Esophagus squamous epithelium (tissue), 5 donors: ENCODE data around the gene PLCB4. TPM values are rescaled to one million over a fixed set of nuclear protein-coding genes. Genes with fewer than 3 reads are reported as not detected.

ENCODE experiments used
- DNase-seq: peaks from one replicate; lab custom pipeline; 2025; lab: John Stamatoyannopoulos, UW
- H3K27ac ChIP-seq, 4 donors: fragments of 200-600 bp; sonication (generic); one replicate each; pipeline ENCODE4 v1.5.1; 2016 to 2019; ENCODE audit warnings: mild to moderate bottlenecking in 1 of 4
- H3K27me3 ChIP-seq, 4 donors: fragments of 200-600 bp; sonication (generic); 1 replicate in 3 of 4; 2 replicates in 1 of 4; pipeline versions ENCODE4 v1.5.1 to v1.6.0; 2017 to 2021; ENCODE audit warnings: antibody characterized with exemption in 1 of 4
- H3K36me3 ChIP-seq, 3 donors: fragments of 200-600 bp; sonication (generic); one replicate each; pipeline ENCODE4 v1.5.1; 2016 to 2019
- H3K4me1 ChIP-seq, 3 donors: fragments of 200-600 bp; sonication (generic); one replicate each; pipeline ENCODE4 v1.5.1; 2017 to 2019
- H3K4me3 ChIP-seq, 4 donors: fragments of 200-600 bp; sonication (generic); 1 replicate in 3 of 4; 2 replicates in 1 of 4; pipeline ENCODE4 v1.5.1; 2016 to 2019; ENCODE audit warnings: mild to moderate bottlenecking in 2 of 4, moderate library complexity in 1 of 4
- H3K9me3 ChIP-seq, 3 donors: fragments of 200-600 bp; sonication (generic); one replicate each; pipeline ENCODE4 v1.5.1; 2016 to 2019
- CTCF ChIP-seq, 6 experiments: fragments of 450-650 bp in 4 of 6; fragments of 200-600 bp in 2 of 6; sonication (generic) in 2 of 6; IDR thresholded peaks; one replicate each; pipeline ENCODE4 v1.5.1; 2016 to 2019; ENCODE audit warnings: antibody characterized with exemption in 6 of 6, mild to moderate bottlenecking in 4 of 6, moderate library complexity in 4 of 6
- POLR2A ChIP-seq, 4 donors: fragments of 450-650 bp; IDR thresholded peaks; one replicate each; pipeline ENCODE4 v1.6.1; 2017; ENCODE audit warnings: antibody characterized with exemption in 4 of 4, mild to moderate bottlenecking in 4 of 4, moderate library complexity in 3 of 4
- WGBS, 2 donors: methylation state at CpG; one replicate each; pipeline ENCODE4 v1.1.5; 2018; 5-methylcytosine and 5-hydroxymethylcytosine counted together
- intact Hi-C: fragments of 100-400 bp; cut with DNase I; formaldehyde crosslinking; loops from one replicate; pipeline ENCODE4 v1.15.0; 2022
- total RNA-seq, 4 donors: library from RNA; depleted of rRNA; stranded (reverse); fragments of >200 nt; gene quantifications; one replicate each; pipeline ENCODE4 v1.1.0, GENCODE V29; 2016
- donor health status: DM: yes; HTN: yes; CAD: no.

Gene PLCB4
- total RNA-seq, 4 donors from 2014 or later, result 1.1 to 13.7 (median 2.8) TPM

- intact Hi-C loops, result no loop called here
- no peak for DNase-seq
- H3K36me3 ChIP-seq, result no peaks in the 10 kb centered on the region
- H3K27me3 ChIP-seq, result no peaks in the 10 kb centered on the region
- TF ChIP-seq POLR2A (IDR thresholded peaks at IDR 0.05), result no peak
- no peaks in the 10 kb centered on the region for H3K4me1 ChIP-seq
- H3K27ac ChIP-seq, result no peak overlapping the region
- WGBS, 2 donors, result 78 to 86% methylated on average over 1 of the region's 1 CpG
- H3K4me3 ChIP-seq, result no peak overlapping the region
- H3K9me3 ChIP-seq, result peaks cover 0 to 4% (median 0%) of the 10 kb centered on the region in 3 donors
Observed at GRCh38 chr20:9154464-9155024, 85.7 kb downstream of the PLCB4 start.

- 43 to 78% methylated on average over 3 to 4 of the region's 4 CpGs for WGBS, 2 donors
- H3K4me3 ChIP-seq, result no peak overlapping the region
- DNase-seq, result no peak
- TF ChIP-seq CTCF (IDR thresholded peaks at IDR 0.05) (no peak), POLR2A (IDR thresholded peaks at IDR 0.05) (no peak)
- peaks cover 0 to 19% (median 10%) of the 10 kb centered on the region in 3 donors for H3K4me1 ChIP-seq
- intact Hi-C loops, result no loop called here
- H3K9me3 ChIP-seq, result peaks cover 0 to 4% (median 0%) of the 10 kb centered on the region in 3 donors
- H3K27me3 ChIP-seq, result no peaks in the 10 kb centered on the region
- no peak overlapping the region for H3K27ac ChIP-seq
- no peaks in the 10 kb centered on the region for H3K36me3 ChIP-seq
Observed at GRCh38 chr20:9156529-9157280, 87.8 kb downstream of the PLCB4 start.

GRCh38 chr20:9160331-9160730 is 91.4 kb downstream of the PLCB4 start:
- WGBS, 2 donors, result 60 to 73% methylated on average over 4 to 6 of the region's 6 CpGs
- intact Hi-C loops, result no loop called here
- H3K4me1 ChIP-seq, result peaks cover 0 to 21% (median 10%) of the 10 kb centered on the region in 3 donors
- H3K27me3 ChIP-seq, result no peaks in the 10 kb centered on the region
- no peaks in the 10 kb centered on the region for H3K9me3 ChIP-seq
- DNase-seq, result no peak
- H3K36me3 ChIP-seq, result no peaks in the 10 kb centered on the region
- no peak overlapping the region for H3K4me3 ChIP-seq
- TF ChIP-seq POLR2A (IDR thresholded peaks at IDR 0.05) (no peak), CTCF (IDR thresholded peaks at IDR 0.05) (no peak)
- H3K27ac ChIP-seq, result peak overlapping the region in 1 of 4 donors; percentile 0

- DNase-seq, result no peak
- no peaks in the 10 kb centered on the region for H3K27me3 ChIP-seq
- H3K4me3 ChIP-seq, result no peak overlapping the region
- 14 to 26% methylated on average over 2 of the region's 2 CpGs for WGBS, 2 donors
- peak overlapping the region in 1 of 4 donors; percentile 0 for H3K27ac ChIP-seq
- intact Hi-C loops, result no loop called here
- H3K9me3 ChIP-seq, result no peaks in the 10 kb centered on the region
- peaks cover 0 to 21% (median 10%) of the 10 kb centered on the region in 3 donors for H3K4me1 ChIP-seq
- no peak for TF ChIP-seq POLR2A (IDR thresholded peaks at IDR 0.05)
- no peak for TF ChIP-seq CTCF (IDR thresholded peaks at IDR 0.05)
- no peaks in the 10 kb centered on the region for H3K36me3 ChIP-seq
Observed at GRCh38 chr20:9160757-9161156, 91.9 kb downstream of the PLCB4 start.

GRCh38 chr20:9161311-9161710 is 92.4 kb downstream of the PLCB4 start:
- no peaks in the 10 kb centered on the region for H3K9me3 ChIP-seq
- peaks cover 0 to 21% (median 10%) of the 10 kb centered on the region in 3 donors for H3K4me1 ChIP-seq
- no peak overlapping the region for H3K27ac ChIP-seq
- intact Hi-C loops, result no loop called here
- H3K27me3 ChIP-seq, result no peaks in the 10 kb centered on the region
- TF ChIP-seq POLR2A (IDR thresholded peaks at IDR 0.05), result no peak
- TF ChIP-seq CTCF (IDR thresholded peaks at IDR 0.05), result no peak
- H3K4me3 ChIP-seq, result no peak overlapping the region
- DNase-seq, result no peak
- no peaks in the 10 kb centered on the region for H3K36me3 ChIP-seq
- 44 to 62% methylated on average over 4 of the region's 4 CpGs for WGBS, 2 donors
